Breast epithelium (tissue), 4 donors: ENCODE results near the gene CLDN18. TPM values are rescaled to one million over a fixed set of nuclear protein-coding genes. Genes with fewer than 3 reads are reported as not detected.

Experiments
- DNase-seq, 2 donors: peaks; one replicate each; pipeline ENCODE4 v3.0.0-alpha.2; 2019; ENCODE audit warnings: low spot score in 2 of 2
- H3K27ac ChIP-seq, 2 donors: fragments of 200-600 bp; sonication (generic) in 1 of 2; one replicate each; pipeline ENCODE4 v1.5.1; 2016 to 2019; ENCODE audit warnings: mild to moderate bottlenecking in 1 of 2
- H3K27me3 ChIP-seq, 2 donors: fragments of 200-600 bp; sonication (generic) in 1 of 2; one replicate each; pipeline versions ENCODE4 v1.5.1 to v1.6.0; 2017 to 2019; ENCODE audit warnings: control low read depth in 1 of 2, mild to moderate bottlenecking in 1 of 2
- H3K36me3 ChIP-seq: fragments of 200-600 bp; one replicate; pipeline ENCODE4 v1.5.1; 2019
- H3K4me1 ChIP-seq, 2 donors: fragments of 200-600 bp; sonication (generic); one replicate each; pipeline ENCODE4 v1.5.1; 2016 to 2019; ENCODE audit warnings: control low read depth in 1 of 2
- H3K4me3 ChIP-seq, 3 donors: fragments of 200-600 bp; sonication (generic); 1 replicate in 2 of 3; 2 replicates in 1 of 3; pipeline ENCODE4 v1.5.1; 2016 to 2019; ENCODE audit warnings: mild to moderate bottlenecking in 3 of 3, moderate library complexity in 2 of 3
- H3K9me3 ChIP-seq, 2 donors: fragments of 200-600 bp; sonication (generic) in 1 of 2; one replicate each; pipeline ENCODE4 v1.5.1; 2016 to 2019; ENCODE audit warnings: control low read depth in 1 of 2
- CTCF ChIP-seq, 3 donors: fragments of 450-650 bp; IDR thresholded peaks; one replicate each; pipeline ENCODE4 v1.5.1; 2016 to 2017; ENCODE audit warnings: antibody characterized with exemption in 3 of 3, mild to moderate bottlenecking in 3 of 3, moderate library complexity in 3 of 3
- POLR2A ChIP-seq: fragments of 450-650 bp; IDR thresholded peaks from one replicate; pipeline ENCODE4 v1.6.1; 2016; ENCODE audit warnings: antibody characterized with exemption, mild to moderate bottlenecking, moderate library complexity
- POLR2AphosphoS5 ChIP-seq, 3 donors: sonication (generic); formaldehyde crosslinking; IDR thresholded peaks; one replicate each; pipeline ENCODE4 v1.6.1; 2017; ENCODE audit warnings: antibody characterized with exemption in 3 of 3
- intact Hi-C: fragments of 100-400 bp; cut with DNase I; formaldehyde crosslinking; loops from one replicate; pipeline ENCODE4 v1.15.1; 2023; ENCODE audit warnings: low total_unique reads
- total RNA-seq, 3 donors: library from RNA; depleted of rRNA; stranded (reverse); fragments of >200 nt; gene quantifications; one replicate each; pipeline ENCODE4 v1.1.0, GENCODE V29; 2016

CLDN18 gene
- total RNA-seq, 3 donors from 2014 or later, result not detected

GRCh38 chr3:138082085-138082991, 72.4 kb downstream of the CLDN18 start:
- TF ChIP-seq POLR2A, result no peak
- no peak for TF ChIP-seq CTCF (IDR thresholded peaks at IDR 0.05)
- no peak for TF ChIP-seq POLR2AphosphoS5 (IDR thresholded peaks at IDR 0.05)

GRCh38 chr3:138082992-138083386, 73.0 kb downstream of the CLDN18 start:
- Histone ChIP-seq H3K27me3 (no peaks in the 10 kb centered on the region), H3K4me1 (no peaks in the 10 kb centered on the region), H3K27ac (peak overlapping the region in 1 of 2 donors; percentile 13), H3K4me3 (no peak overlapping the region), H3K36me3 (no peaks in the 10 kb centered on the region), H3K9me3 (no peaks in the 10 kb centered on the region)
- intact Hi-C loops, result loop anchor here (5.0 kb wide), 1 partner anchor 539 kb away; no protein-coding TSS in a partner anchor
- no peak for DNase-seq
- no peak for TF ChIP-seq POLR2A
- no peak for TF ChIP-seq CTCF (IDR thresholded peaks at IDR 0.05)
- no peak for TF ChIP-seq POLR2AphosphoS5 (IDR thresholded peaks at IDR 0.05)

More at GRCh38 chr3:138082085-138082991, 72.4 kb downstream of the CLDN18 start:
- H3K27ac ChIP-seq, result peak overlapping the region in 1 of 2 donors; percentile 27
- H3K36me3 ChIP-seq, result no peaks in the 10 kb centered on the region
- no peaks in the 10 kb centered on the region for H3K27me3 ChIP-seq
- no peak for DNase-seq
- H3K9me3 ChIP-seq, result no peaks in the 10 kb centered on the region
- no peaks in the 10 kb centered on the region for H3K4me1 ChIP-seq
- peak overlapping the region in 1 of 3 donors; percentile 12 for H3K4me3 ChIP-seq
- intact Hi-C loops, result loop anchor here (5.0 kb wide), 1 partner anchor 540 kb away; no protein-coding TSS in a partner anchor

Other genes with a start within 250 kb of the CLDN18 start
- not detected for gene SOX14, start 245.8 kb upstream of the CLDN18 start, total RNA-seq
- 10 to 100 TPM; 24.5 to 34.4 (median 25.3) TPM for gene DZIP1L, start 105.4 kb downstream of the CLDN18 start, total RNA-seq
- not detected for gene A4GNT, start 122.2 kb downstream of the CLDN18 start, total RNA-seq
- gene DBR1, start 164.8 kb downstream of the CLDN18 start, total RNA-seq, result 10 to 100 TPM in 2 of 3 donors, 1 to 10 TPM in 1; 9.9 to 20.5 (median 13.1) TPM
- gene ARMC8, start 177.1 kb downstream of the CLDN18 start, total RNA-seq, result 10 to 100 TPM; 74.4 to 93.3 (median 82.0) TPM